Measurements from ENCODE around the gene GP2.

Gene GP2

GRCh38 chr16:20327444-20328041 is at the start of gene GP2:
TSS of gene GP2 (minus strand) at chr16:20327513. CDS start at chr16:20326431, 1,082 bp downstream.
- no peak for DNase-seq

- no peak for DNase-seq
Measured at GRCh38 chr16:20372701-20373100, 45.4 kb upstream of the GP2 start.

- no peak for DNase-seq
Measured at GRCh38 chr16:20369452-20370054, 42.2 kb upstream of the GP2 start.

GRCh38 chr16:20364051-20364450 is 36.7 kb upstream of the GP2 start:
- DNase-seq: no peak

- DNase-seq: no peak
Measured at GRCh38 chr16:20363191-20363590, 35.9 kb upstream of the GP2 start.

- peak; percentile 6 for DNase-seq
Measured at GRCh38 chr16:20359997-20360396, 32.7 kb upstream of the GP2 start.

- DNase-seq: no peak
Measured at GRCh38 chr16:20355114-20355782, 27.9 kb upstream of the GP2 start.

GRCh38 chr16:20353379-20353778 is 26.1 kb upstream of the GP2 start:
- no peak for DNase-seq

- no peak for DNase-seq
Measured at GRCh38 chr16:20352615-20353014, 25.3 kb upstream of the GP2 start, which contains the start of gene UMOD. TSS of gene UMOD (minus strand) at chr16:20352715. CDS start at chr16:20350737, 1,978 bp downstream.

GRCh38 chr16:20349615-20350014 is 22.3 kb upstream of the GP2 start:
- no peak for DNase-seq

- DNase-seq: peak; percentile 4
Measured at GRCh38 chr16:20348365-20349185, 21.3 kb upstream of the GP2 start.

- DNase-seq: no peak
Measured at GRCh38 chr16:20347666-20348364, 20.5 kb upstream of the GP2 start.

- DNase-seq: no peak
Measured at GRCh38 chr16:20344611-20345010, 17.3 kb upstream of the GP2 start.

- no peak for DNase-seq
Measured at GRCh38 chr16:20339744-20340143, 12.4 kb upstream of the GP2 start.

- no peak for DNase-seq
Measured at GRCh38 chr16:20336955-20337354, 9.6 kb upstream of the GP2 start.

GRCh38 chr16:20334396-20334795 is 7.1 kb upstream of the GP2 start:
- DNase-seq: no peak

GRCh38 chr16:20333120-20333519 is 5.8 kb upstream of the GP2 start:
- no peak for DNase-seq

- DNase-seq: no peak
Measured at GRCh38 chr16:20332411-20332810, 5.1 kb upstream of the GP2 start.

GRCh38 chr16:20331635-20332034 is 4.3 kb upstream of the GP2 start:
- no peak for DNase-seq

GRCh38 chr16:20329392-20330138 is 2.3 kb upstream of the GP2 start:
- no peak for DNase-seq

- no peak for DNase-seq
Measured at GRCh38 chr16:20326321-20326720, 992 bp downstream of the GP2 start.

- DNase-seq: no peak
Measured at GRCh38 chr16:20325005-20325404, 2.3 kb downstream of the GP2 start.
